ENCODE data around the gene HMGCS2.
"Not testable (repeated sequence)": the region's sequence is repeated elsewhere in the genome, so short reads cannot be mapped to it uniquely, and the experiment has no call there.

Gene HMGCS2

GRCh38 chr1:119724611-119725218, 44.0 kb downstream of the HMGCS2 start:
- no peak for DNase-seq

- DNase-seq, result no peak
Measured at GRCh38 chr1:119721896-119722295, 46.8 kb downstream of the HMGCS2 start.

GRCh38 chr1:119720866-119721440, 47.8 kb downstream of the HMGCS2 start:
- DNase-seq, result no peak

GRCh38 chr1:119718972-119719371, 49.7 kb downstream of the HMGCS2 start:
- no peak for DNase-seq

- no peak for DNase-seq
Measured at GRCh38 chr1:119718409-119718808, 50.3 kb downstream of the HMGCS2 start.

GRCh38 chr1:119715542-119715941, 53.2 kb downstream of the HMGCS2 start:
- peak; percentile 67 for DNase-seq

GRCh38 chr1:119714583-119714982, 54.1 kb downstream of the HMGCS2 start:
- DNase-seq, result peak; percentile 16

GRCh38 chr1:119713749-119714456, 54.8 kb downstream of the HMGCS2 start:
- peak; percentile 26 for DNase-seq

GRCh38 chr1:119713039-119713748, 55.5 kb downstream of the HMGCS2 start:
- DNase-seq, result peak; percentile 43

- DNase-seq, result peak; percentile 97
Measured at GRCh38 chr1:119712342-119713038, 56.2 kb downstream of the HMGCS2 start.

- DNase-seq, result peak; percentile 94
Measured at GRCh38 chr1:119711804-119712341, 56.8 kb downstream of the HMGCS2 start, which contains the start of gene PHGDH. PHGDH (plus strand) TSS chr1:119711934; CDS start chr1:119712023, 89 bp downstream.

GRCh38 chr1:119711356-119711803, 57.3 kb downstream of the HMGCS2 start:
- DNase-seq, result not testable (repeated sequence)

GRCh38 chr1:119706599-119706998, 62.1 kb downstream of the HMGCS2 start:
- not testable (repeated sequence) for DNase-seq

- no peak for DNase-seq
Measured at GRCh38 chr1:119703666-119704450, 64.8 kb downstream of the HMGCS2 start.

GRCh38 chr1:119702384-119702783, 66.3 kb downstream of the HMGCS2 start:
- peak; percentile 91 for DNase-seq

GRCh38 chr1:119701659-119702058, 67.0 kb downstream of the HMGCS2 start:
- no peak for DNase-seq

- no peak for DNase-seq
Measured at GRCh38 chr1:119700326-119700725, 68.4 kb downstream of the HMGCS2 start.
